Fibroblast of lung (primary cell): ENCODE results near the gene RBBP8.

Experiments used
- EZH2 ChIP-seq: IDR thresholded peaks from 2 replicates; pipeline ENCODE4 v1.5.1; 2012; ENCODE audit warnings: low read length, control low read depth, mild to moderate bottlenecking; ENCODE audit errors: missing control alignments
- TF ChIP-seq, protein P1 (sequence below), 2 donors: IDR thresholded peaks in 1 of 2; conservative IDR thresholded peaks in 1 of 2; 1 replicate in 1 of 2; 2 replicates in 1 of 2; pipeline ENCODE4 v1.5.1; 2011 to 2012; ENCODE audit warnings: low read length in 2 of 2, control low read depth in 1 of 2, inconsistent platforms in 1 of 2, low read depth in 1 of 2, mild to moderate bottlenecking in 1 of 2

DNA sequence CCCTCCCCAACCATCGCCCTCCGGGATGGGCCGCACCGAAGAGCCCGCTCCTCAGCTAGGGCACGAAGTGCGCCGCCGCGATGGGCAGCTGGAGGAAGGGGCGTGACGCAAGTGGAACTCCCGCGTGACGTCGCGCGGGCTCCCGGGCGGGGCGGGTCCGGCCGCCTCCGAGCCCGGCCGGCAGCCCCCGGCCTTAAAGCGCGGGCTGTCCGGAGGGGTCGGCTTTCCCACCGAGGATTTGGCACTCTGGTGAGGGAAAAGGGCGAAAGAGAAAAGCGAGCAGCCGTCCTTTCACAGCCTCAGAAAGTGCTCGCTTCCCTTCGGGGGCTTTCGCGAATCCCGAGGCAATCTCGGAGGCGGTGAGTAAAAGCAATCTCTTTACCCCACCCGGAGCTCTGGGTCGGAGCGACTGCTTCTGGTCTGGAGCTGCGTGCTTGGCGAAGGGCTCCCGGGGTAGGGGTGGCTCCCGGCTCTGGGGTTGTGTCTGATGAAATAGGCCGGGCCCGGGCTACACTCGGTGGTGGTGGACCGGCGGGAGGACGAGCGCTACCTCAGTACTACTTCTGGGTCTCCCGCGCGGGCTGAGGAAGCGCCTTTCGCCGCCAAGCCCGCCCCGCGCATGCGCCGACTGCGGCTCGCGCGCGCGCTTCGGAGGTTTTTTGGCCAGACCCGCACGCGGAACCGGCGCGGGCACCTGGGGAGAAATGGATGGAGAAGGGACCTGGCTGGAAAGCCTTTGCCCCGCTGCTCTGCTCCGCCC lies at the start of gene RBBP8:
- TF ChIP-seq, protein P1, sequence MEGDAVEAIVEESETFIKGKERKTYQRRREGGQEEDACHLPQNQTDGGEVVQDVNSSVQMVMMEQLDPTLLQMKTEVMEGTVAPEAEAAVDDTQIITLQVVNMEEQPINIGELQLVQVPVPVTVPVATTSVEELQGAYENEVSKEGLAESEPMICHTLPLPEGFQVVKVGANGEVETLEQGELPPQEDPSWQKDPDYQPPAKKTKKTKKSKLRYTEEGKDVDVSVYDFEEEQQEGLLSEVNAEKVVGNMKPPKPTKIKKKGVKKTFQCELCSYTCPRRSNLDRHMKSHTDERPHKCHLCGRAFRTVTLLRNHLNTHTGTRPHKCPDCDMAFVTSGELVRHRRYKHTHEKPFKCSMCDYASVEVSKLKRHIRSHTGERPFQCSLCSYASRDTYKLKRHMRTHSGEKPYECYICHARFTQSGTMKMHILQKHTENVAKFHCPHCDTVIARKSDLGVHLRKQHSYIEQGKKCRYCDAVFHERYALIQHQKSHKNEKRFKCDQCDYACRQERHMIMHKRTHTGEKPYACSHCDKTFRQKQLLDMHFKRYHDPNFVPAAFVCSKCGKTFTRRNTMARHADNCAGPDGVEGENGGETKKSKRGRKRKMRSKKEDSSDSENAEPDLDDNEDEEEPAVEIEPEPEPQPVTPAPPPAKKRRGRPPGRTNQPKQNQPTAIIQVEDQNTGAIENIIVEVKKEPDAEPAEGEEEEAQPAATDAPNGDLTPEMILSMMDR (conservative IDR thresholded peaks at IDR 0.05 in 1 of 2, IDR thresholded peaks at IDR 0.05 in 1 of 2; ENCODE audit: low read depth in 1 of 2, low read length in 2 of 2) = no peak
- no peak for TF ChIP-seq EZH2
